WTC11 (cell line): ENCODE results near the gene DBR1. TPM values are rescaled to one million over a fixed set of nuclear protein-coding genes. Genes with fewer than 3 reads are reported as not detected.

Source experiments
- ATAC-seq: fragments of 200-7000 bp; cut with Tn5 transposase; 2 replicates; pipeline ENCODE4 v1.10.0; 2021; ENCODE audit warnings: mild to moderate bottlenecking, moderate library complexity
- CTCF ChIA-PET: fragments of 300-600 bp; sonication (Branson Sonifier 250); formaldehyde crosslinking; loops from one replicate; lab custom pipeline; 2021; ENCODE audit warnings: antibody characterized with exemption; lab: Charles Lee
- POLR2A ChIA-PET: fragments of 350-600 bp; sonication (Branson Sonifier 250); formaldehyde crosslinking; loops from one replicate; lab custom pipeline; 2021; ENCODE audit warnings: antibody characterized with exemption; lab: Charles Lee
- DNase-seq: peaks from one replicate; pipeline ENCODE4 v3.0.0; 2021; ENCODE audit warnings: low spot score
- H3K27ac Mint-ChIP-seq: 2 replicates; pipeline ENCODE4 v1.8.0; 2021; ENCODE audit warnings: mixed read lengths
- H3K27me3 Mint-ChIP-seq: 2 replicates; pipeline ENCODE4 v1.8.0; 2021; ENCODE audit warnings: low read depth, mild to moderate bottlenecking, moderate library complexity, mixed read lengths
- H3K36me3 Mint-ChIP-seq: 2 replicates; pipeline ENCODE4 v1.8.0; 2021; ENCODE audit warnings: mixed read lengths
- H3K4me1 Mint-ChIP-seq: 2 replicates; pipeline ENCODE4 v1.8.0; 2022; ENCODE audit warnings: mixed read lengths
- H3K4me3 Mint-ChIP-seq: 2 replicates; pipeline ENCODE4 v1.8.0; 2021; ENCODE audit warnings: mild to moderate bottlenecking, moderate library complexity, mixed read lengths
- H3K9me3 Mint-ChIP-seq: 2 replicates; pipeline ENCODE4 v1.8.0; 2021; ENCODE audit warnings: mixed read lengths
- CBFB ChIP-seq: sonication (generic); formaldehyde crosslinking; IDR thresholded peaks from 2 replicates; pipeline ENCODE4 v1.8.1; 2022; ENCODE audit warnings: mild to moderate bottlenecking, low read depth, missing genetic modification reagents
- ELF4 ChIP-seq: sonication (generic); formaldehyde crosslinking; IDR thresholded peaks from 2 replicates; pipeline ENCODE4 v1.8.1; 2022; ENCODE audit warnings: low read depth, mild to moderate bottlenecking, moderate library complexity, missing genetic modification reagents
- EMX1 ChIP-seq: fragments of 250-450 bp; sonication (Bioruptor Pico); IDR thresholded peaks from 2 replicates; pipeline ENCODE4 v1.8.0; 2021; ENCODE audit warnings: mild to moderate bottlenecking
- FOXJ3 ChIP-seq: sonication (generic); formaldehyde crosslinking; IDR thresholded peaks from 2 replicates; pipeline ENCODE4 v1.9.0; 2021; ENCODE audit warnings: missing genetic modification reagents, mild to moderate bottlenecking, borderline replicate concordance
- GABPB1 ChIP-seq: sonication (generic); formaldehyde crosslinking; IDR thresholded peaks from 2 replicates; pipeline ENCODE4 v1.8.1; 2023; ENCODE audit warnings: mild to moderate bottlenecking, missing genetic modification reagents
- HMGA2 ChIP-seq: fragments of 250-450 bp; sonication (Bioruptor Pico); IDR thresholded peaks from 2 replicates; pipeline ENCODE4 v1.4.0; 2021; ENCODE audit warnings: mild to moderate bottlenecking, moderate library complexity
- IRF1 ChIP-seq: sonication (generic); formaldehyde crosslinking; IDR thresholded peaks from 2 replicates; pipeline ENCODE4 v1.8.0; 2023; ENCODE audit warnings: missing genetic modification reagents
- NFYB ChIP-seq: sonication (generic); formaldehyde crosslinking; conservative IDR thresholded peaks from 2 replicates; pipeline ENCODE4 v1.8.0; 2022; ENCODE audit warnings: low read depth, missing genetic modification reagents
- NR3C1 ChIP-seq: sonication (generic); formaldehyde crosslinking; conservative IDR thresholded peaks from 2 replicates; pipeline ENCODE4 v1.8.1; 2023; ENCODE audit warnings: low read depth, mild to moderate bottlenecking, missing genetic modification reagents
- OVOL2 ChIP-seq: fragments of 250-450 bp; sonication (Bioruptor Pico); IDR thresholded peaks from 2 replicates; pipeline ENCODE4 v1.9.0; 2021; ENCODE audit warnings: mild to moderate bottlenecking, borderline replicate concordance
- PRDM15 ChIP-seq: sonication (generic); formaldehyde crosslinking; IDR thresholded peaks from 2 replicates; pipeline ENCODE4 v1.8.0; 2022; ENCODE audit warnings: missing genetic modification reagents
- PRRX2 ChIP-seq: fragments of 250-450 bp; sonication (Bioruptor Pico); IDR thresholded peaks from 2 replicates; pipeline ENCODE4 v1.8.0; 2021; ENCODE audit warnings: mild to moderate bottlenecking
- SOX15 ChIP-seq: fragments of 250-450 bp; sonication (Bioruptor Pico); IDR thresholded peaks from 2 replicates; pipeline ENCODE4 v1.9.0; 2021; ENCODE audit warnings: mild to moderate bottlenecking
- TCF7 ChIP-seq: sonication (generic); formaldehyde crosslinking; IDR thresholded peaks from 2 replicates; pipeline ENCODE4 v1.8.0; 2022; ENCODE audit warnings: mild to moderate bottlenecking, low read depth, missing genetic modification reagents, moderate library complexity
- TEAD4 ChIP-seq: sonication (generic); formaldehyde crosslinking; IDR thresholded peaks from 2 replicates; pipeline ENCODE4 v1.8.0; 2022; ENCODE audit warnings: mild to moderate bottlenecking, missing genetic modification reagents
- USF1 ChIP-seq: sonication (generic); formaldehyde crosslinking; IDR thresholded peaks from 2 replicates; pipeline ENCODE4 v1.8.0; 2022; ENCODE audit warnings: mild to moderate bottlenecking, missing genetic modification reagents
- ZNF396 ChIP-seq: fragments of 250-450 bp; sonication (Bioruptor Pico); IDR thresholded peaks from 2 replicates; pipeline ENCODE4 v1.8.0; 2021; ENCODE audit warnings: mild to moderate bottlenecking, moderate library complexity, borderline replicate concordance
- ZNF416 ChIP-seq: fragments of 250-450 bp; sonication (Bioruptor Pico); IDR thresholded peaks from 2 replicates; pipeline ENCODE4 v1.9.0; 2021; ENCODE audit warnings: mild to moderate bottlenecking, inconsistent platforms
- ZNF423 ChIP-seq: fragments of 250-450 bp; sonication (Bioruptor Pico); IDR thresholded peaks from 2 replicates; pipeline ENCODE4 v2.1.2; 2022; ENCODE audit warnings: mild to moderate bottlenecking, moderate library complexity
- total RNA-seq: library from RNA; stranded (reverse); gene quantifications from 3 replicates; pipeline ENCODE4 v1.2.3, GENCODE V29; 2021

DBR1 gene
- total RNA-seq, 1 experiment from 2014 or later, result 19.3 TPM

GRCh38 chr3:138202945-138203701, 28.4 kb upstream of the DBR1 start (continued):
- TF ChIP-seq PRDM15 (CRISPR knock-in tag) (no peak), TCF7 (CRISPR knock-in tag) (no peak), USF1 (CRISPR knock-in tag) (no peak), ZNF423 (CRISPR knock-in tag) (no peak), PRRX2 (no peak), IRF1 (CRISPR knock-in tag) (no peak), ZNF396 (no peak)
- TF ChIP-seq, all 79 proteins: peak for 0

- Mint-ChIP-seq H3K27ac (no peak overlapping the region), H3K36me3 (peaks cover 4% of the 10 kb centered on the region; the same call in 1 of the 2 replicates), H3K9me3 (no peaks in the 10 kb centered on the region), H3K4me1 (peaks cover 22% of the 10 kb centered on the region), H3K27me3 (no peaks in the 10 kb centered on the region), H3K4me3 (no peak overlapping the region)
- TF ChIP-seq GABPB1 (CRISPR knock-in tag) (no peak), OVOL2 (CRISPR knock-in tag) (no peak), NR3C1 (CRISPR knock-in tag) (no peak)
- DNase-seq (no peak), ATAC-seq (no peak)
- ChIA-PET POLR2A (no interaction called here), CTCF (no interaction called here)
These were observed 25.7 kb upstream of the DBR1 start for GRCh38 chr3:138200424-138200823.

GRCh38 chr3:138199851-138200250, 25.1 kb upstream of the DBR1 start:
- no peaks in the 10 kb centered on the region for H3K27me3 Mint-ChIP-seq
- peaks cover 20% of the 10 kb centered on the region for H3K4me1 Mint-ChIP-seq
- DNase-seq, result no peak
- H3K36me3 Mint-ChIP-seq, result peaks cover 4% of the 10 kb centered on the region; the same call in 1 of the 2 replicates
- TF ChIP-seq CBFB (CRISPR knock-in tag) (no peak), NFYB (CRISPR knock-in tag) (no peak), ELF4 (CRISPR knock-in tag) (no peak), TEAD4 (CRISPR knock-in tag) (no peak), ZNF416 (CRISPR knock-in tag) (no peak), SOX15 (CRISPR knock-in tag) (no peak), FOXJ3 (CRISPR knock-in tag) (no peak), HMGA2 (CRISPR knock-in tag) (no peak), EMX1 (CRISPR knock-in tag) (no peak)
- TF ChIP-seq, all 79 proteins: peak for 0
- ChIA-PET POLR2A (no interaction called here), CTCF (no interaction called here)
- ATAC-seq, result no peak
- H3K4me3 Mint-ChIP-seq, result no peak overlapping the region
- H3K9me3 Mint-ChIP-seq, result no peaks in the 10 kb centered on the region
- H3K27ac Mint-ChIP-seq, result no peak overlapping the region
